D721Med (cell line): Measurements from ENCODE around the gene PDE1C.

ENCODE experiments used
- DNase-seq: peaks from one replicate; pipeline ENCODE4 v3.0.0; 2011; ENCODE audit warnings: low spot score; ENCODE audit not compliant: insufficient read length
- FAIRE-seq: peaks from 2 replicates; lab custom pipeline; 2011; peaks lifted over from hg19 to GRCh38; lab: Jason Lieb, UNC
- TF ChIP-seq, protein P1 (sequence below): IDR thresholded peaks from 2 replicates; pipeline ENCODE4 v1.5.1; 2012; ENCODE audit warnings: mild to moderate bottlenecking, control low read depth; ENCODE audit not compliant: insufficient read depth; ENCODE audit errors: missing control alignments

PDE1C gene

GRCh38 chr7:31899356-31899927, 170.8 kb downstream of the PDE1C start:
- TF ChIP-seq, protein P1, sequence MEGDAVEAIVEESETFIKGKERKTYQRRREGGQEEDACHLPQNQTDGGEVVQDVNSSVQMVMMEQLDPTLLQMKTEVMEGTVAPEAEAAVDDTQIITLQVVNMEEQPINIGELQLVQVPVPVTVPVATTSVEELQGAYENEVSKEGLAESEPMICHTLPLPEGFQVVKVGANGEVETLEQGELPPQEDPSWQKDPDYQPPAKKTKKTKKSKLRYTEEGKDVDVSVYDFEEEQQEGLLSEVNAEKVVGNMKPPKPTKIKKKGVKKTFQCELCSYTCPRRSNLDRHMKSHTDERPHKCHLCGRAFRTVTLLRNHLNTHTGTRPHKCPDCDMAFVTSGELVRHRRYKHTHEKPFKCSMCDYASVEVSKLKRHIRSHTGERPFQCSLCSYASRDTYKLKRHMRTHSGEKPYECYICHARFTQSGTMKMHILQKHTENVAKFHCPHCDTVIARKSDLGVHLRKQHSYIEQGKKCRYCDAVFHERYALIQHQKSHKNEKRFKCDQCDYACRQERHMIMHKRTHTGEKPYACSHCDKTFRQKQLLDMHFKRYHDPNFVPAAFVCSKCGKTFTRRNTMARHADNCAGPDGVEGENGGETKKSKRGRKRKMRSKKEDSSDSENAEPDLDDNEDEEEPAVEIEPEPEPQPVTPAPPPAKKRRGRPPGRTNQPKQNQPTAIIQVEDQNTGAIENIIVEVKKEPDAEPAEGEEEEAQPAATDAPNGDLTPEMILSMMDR, result no peak
- no peak for FAIRE-seq

GRCh38 chr7:31896925-31897324, 173.3 kb downstream of the PDE1C start:
- FAIRE-seq, result peak; percentile 81
- TF ChIP-seq, protein P1, result no peak
- DNase-seq, result peak; percentile 13

More at GRCh38 chr7:31899356-31899927, 170.8 kb downstream of the PDE1C start:
- DNase-seq, result no peak

DNA sequence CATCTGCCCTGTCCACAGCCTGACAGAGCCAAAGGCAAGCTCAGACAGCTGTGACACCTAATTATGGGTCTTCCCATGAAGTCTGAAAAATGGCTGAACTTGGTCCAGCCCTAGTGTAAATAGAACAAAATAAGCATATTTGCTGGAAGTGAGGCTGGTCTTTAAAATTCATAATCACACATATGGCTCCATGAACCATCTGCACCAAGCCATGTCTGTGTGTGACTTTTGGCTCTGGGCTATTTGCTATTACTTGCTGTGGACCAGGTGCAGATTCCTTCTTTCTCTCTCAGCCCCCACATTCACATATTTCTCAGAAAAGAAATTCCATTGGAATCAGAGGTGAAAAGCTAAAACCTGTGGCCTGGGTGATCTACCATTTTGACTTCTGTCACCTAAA, 175.9 kb downstream of the PDE1C start:
- TF ChIP-seq, protein P1, result no peak
- no peak for FAIRE-seq
- DNase-seq, result no peak

- no peak for FAIRE-seq
Measured at GRCh38 chr7:31893365-31893764, 176.8 kb downstream of the PDE1C start.

GRCh38 chr7:31892099-31892829, 177.9 kb downstream of the PDE1C start:
- DNase-seq (no peak), FAIRE-seq (no peak)
- TF ChIP-seq, protein P1, result no peak

More at GRCh38 chr7:31893365-31893764, 176.8 kb downstream of the PDE1C start:
- TF ChIP-seq, protein P1, result no peak
- no peak for DNase-seq

DNA sequence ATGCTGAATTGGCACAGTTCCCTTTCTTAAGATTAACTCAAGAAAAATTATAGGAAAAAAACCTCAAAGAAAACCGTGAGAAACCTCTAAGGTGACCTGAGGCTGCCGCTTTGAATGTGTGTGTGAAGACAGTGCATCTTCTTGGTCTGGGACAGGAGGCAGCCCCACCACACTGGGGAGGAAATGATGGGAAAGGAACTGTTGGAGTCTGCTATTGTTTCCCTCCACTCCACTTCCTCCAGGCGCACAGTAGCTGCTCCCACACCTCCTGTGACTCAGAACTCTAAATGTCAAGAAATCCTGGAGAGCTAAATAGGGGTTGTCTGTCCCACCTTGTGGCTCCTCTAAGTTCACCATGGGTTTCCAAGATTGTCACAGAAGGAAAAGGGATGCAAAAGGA, 179.4 kb downstream of the PDE1C start:
- no peak for FAIRE-seq
- no peak for DNase-seq
- TF ChIP-seq, protein P1, result no peak

DNA sequence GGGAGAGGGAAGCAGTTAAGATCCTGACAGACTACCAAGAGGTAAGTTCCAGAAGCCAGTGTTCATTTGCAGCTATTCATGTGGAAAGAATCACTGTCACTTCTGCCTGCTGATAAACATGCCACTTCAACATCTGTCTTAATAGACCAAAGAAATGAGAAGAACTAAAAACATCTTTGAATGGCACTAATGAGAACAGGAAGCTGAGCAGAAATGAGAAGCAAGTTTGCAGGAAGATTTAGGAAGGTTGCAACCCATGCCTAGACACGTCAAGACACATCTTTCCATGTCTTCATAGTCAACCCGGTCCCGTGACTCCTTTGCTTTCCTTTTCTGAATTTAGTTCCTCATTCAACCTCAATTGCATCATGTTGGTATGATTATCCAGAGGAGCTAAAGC, 180.0 kb downstream of the PDE1C start:
- DNase-seq (no peak), FAIRE-seq (no peak)
- TF ChIP-seq, protein P1, result no peak
